IMR-90 (cell line): Measurements from ENCODE around the gene CACNB2. TPM values are rescaled to one million over a fixed set of nuclear protein-coding genes. Genes with fewer than 3 reads are reported as not detected.
A peak's percentile ranks its signal among the peaks of the same experiment; 100 is the strongest.

Source experiments
- ATAC-seq: fragments of 200-7000 bp; cut with Tn5 transposase; 2 replicates; pipeline ENCODE4 v1.9.1; 2020; ENCODE audit warnings: low read depth, mild to moderate bottlenecking, moderate library complexity
- BruUV-seq: library from RNA; stranded (reverse); fragments of 400-500 nt; replicated peaks from 2 replicates; lab custom pipeline; 2021; lab: Mats Ljungman, UMichigan
- CTCF ChIA-PET: fragments of 300-600 bp; formaldehyde crosslinking; extraction: SDS; loops from one replicate; lab custom pipeline; 2021; ENCODE audit warnings: antibody characterized with exemption; lab: Yijun Ruan, JAX
- POLR2A ChIA-PET: fragments of 300-600 bp; sonication (Branson Sonifier 250); formaldehyde crosslinking; loops from one replicate; lab custom pipeline; 2022; ENCODE audit warnings: antibody characterized with exemption; ENCODE audit not compliant: unreplicated experiment; lab: Charles Lee
- DNase-seq: peaks from one replicate; pipeline ENCODE4 v3.0.0; 2013
- H2AFZ ChIP-seq: replicated peaks from 2 replicates; pipeline ENCODE3; 2013; ENCODE audit warnings: low read length, mild to moderate bottlenecking; ENCODE audit not compliant: poor library complexity
- H2AK5ac ChIP-seq: 2 replicates; pipeline ENCODE4 v1.6.1; 2013; ENCODE audit warnings: low read depth, low read length, inconsistent platforms
- H2AK9ac ChIP-seq: replicated peaks from 2 replicates; pipeline ENCODE3; 2013; ENCODE audit warnings: mild to moderate bottlenecking, low read depth, low read length, moderate library complexity; ENCODE audit not compliant: poor library complexity
- H2BK120ac ChIP-seq: 2 replicates; pipeline ENCODE4 v1.6.1; 2013; ENCODE audit warnings: low read depth, low read length, inconsistent platforms
- H2BK15ac ChIP-seq: 3 replicates; pipeline ENCODE4 v1.6.1; 2013; ENCODE audit warnings: low read depth, low read length, inconsistent platforms
- H2BK20ac ChIP-seq: 2 replicates; pipeline ENCODE4 v1.6.1; 2013; ENCODE audit warnings: low read depth, mild to moderate bottlenecking, inconsistent platforms, low read length, moderate library complexity
- H2BK5ac ChIP-seq: 2 replicates; pipeline ENCODE4 v1.6.1; 2013; ENCODE audit warnings: mild to moderate bottlenecking, low read depth, low read length, inconsistent platforms; ENCODE audit not compliant: poor library complexity, severe bottlenecking
- H3K14ac ChIP-seq: replicated peaks from 2 replicates; pipeline ENCODE4 v1.6.1; 2013; ENCODE audit warnings: low read depth, low read length, inconsistent platforms
- H3K18ac ChIP-seq: 2 replicates; pipeline ENCODE4 v1.6.1; 2013; ENCODE audit warnings: low read depth, low read length, control low read depth
- H3K23ac ChIP-seq: 2 replicates; pipeline ENCODE4 v1.6.1; 2013; ENCODE audit warnings: low read depth, low read length, inconsistent platforms
- H3K27ac ChIP-seq: 2 replicates; pipeline ENCODE4 v1.5.1; 2013; ENCODE audit warnings: mild to moderate bottlenecking, control low read depth, low read length; ENCODE audit not compliant: insufficient read depth
- H3K27me3 ChIP-seq: 2 replicates; pipeline ENCODE4 v1.6.1; 2013; ENCODE audit warnings: low read length; ENCODE audit not compliant: control insufficient read depth, insufficient read depth
- H3K36me3 ChIP-seq: 2 replicates; pipeline ENCODE4 v1.6.1; 2013; ENCODE audit warnings: low read length, mixed read lengths; ENCODE audit not compliant: control insufficient read depth, insufficient read depth
- H3K4ac ChIP-seq: 2 replicates; pipeline ENCODE4 v1.6.1; 2013; ENCODE audit warnings: low read depth, low read length, inconsistent platforms
- H3K4me1 ChIP-seq: 2 replicates; pipeline ENCODE4 v1.6.1; 2013; ENCODE audit warnings: low read length, mixed read lengths; ENCODE audit not compliant: control insufficient read depth, insufficient read depth
- H3K4me2 ChIP-seq: 2 replicates; pipeline ENCODE4 v1.6.1; 2013; ENCODE audit warnings: low read depth, mild to moderate bottlenecking, control low read depth, low read length, moderate library complexity
- H3K4me3 ChIP-seq: 2 replicates; pipeline ENCODE4 v1.5.1; 2013; ENCODE audit warnings: low read depth, mild to moderate bottlenecking, control low read depth, low read length, moderate library complexity; ENCODE audit not compliant: insufficient read depth
- H3K56ac ChIP-seq: 2 replicates; pipeline ENCODE4 v1.6.1; 2013; ENCODE audit warnings: low read length, inconsistent platforms; ENCODE audit not compliant: insufficient read depth; ENCODE audit errors: extremely low read depth
- H3K79me1 ChIP-seq, 2 experiments: 2 replicates each; pipeline ENCODE4 v1.6.1; 2013; ENCODE audit warnings: low read length in 2 of 2, inconsistent platforms in 1 of 2, low read depth in 1 of 2
- H3K9ac ChIP-seq: 2 replicates; pipeline ENCODE4 v1.6.1; 2013; ENCODE audit warnings: low read depth, low read length, control low read depth
- H3K9me1 ChIP-seq: 2 replicates; pipeline ENCODE4 v1.6.1; 2013; ENCODE audit warnings: low read length, inconsistent platforms; ENCODE audit not compliant: insufficient read depth
- H3K9me3 ChIP-seq: 2 replicates; pipeline ENCODE4 v1.6.1; 2013; ENCODE audit warnings: low read length; ENCODE audit not compliant: control insufficient read depth, insufficient read depth
- H4K20me1 ChIP-seq: 2 replicates; pipeline ENCODE4 v1.6.1; 2013; ENCODE audit warnings: low read length, inconsistent platforms; ENCODE audit not compliant: insufficient read depth
- H4K5ac ChIP-seq: 2 replicates; pipeline ENCODE4 v1.6.1; 2013; ENCODE audit warnings: mild to moderate bottlenecking, low read depth, low read length, control low read depth
- H4K8ac ChIP-seq, 2 experiments: 2 replicates each; pipeline ENCODE4 v1.6.1; 2013; ENCODE audit warnings: low read depth in 2 of 2, low read length in 2 of 2, control low read depth in 1 of 2, inconsistent platforms in 1 of 2
- H4K91ac ChIP-seq: 2 replicates; pipeline ENCODE4 v1.6.1; 2013; ENCODE audit warnings: low read depth, low read length, inconsistent platforms; ENCODE audit not compliant: insufficient read depth
- BHLHE40 ChIP-seq: fragments of 150-350 bp; IDR thresholded peaks from 2 replicates; pipeline ENCODE4 v1.6.1; 2016; ENCODE audit warnings: mild to moderate bottlenecking, low read depth, low read length
- CEBPB ChIP-seq: IDR thresholded peaks from 2 replicates; pipeline ENCODE4 v1.6.1; 2012; ENCODE audit warnings: low read depth, low read length, improper control_type of control experiment
- CHD1 ChIP-seq: IDR thresholded peaks from 2 replicates; pipeline ENCODE4 v1.6.1; 2012; ENCODE audit warnings: low read depth, low read length, improper control_type of control experiment
- FOS ChIP-seq: fragments of 150-350 bp; IDR thresholded peaks from 2 replicates; pipeline ENCODE4 v1.6.1; 2016; ENCODE audit warnings: low read depth, low read length
- NFE2L2 ChIP-seq: fragments of 150-350 bp; IDR thresholded peaks from 2 replicates; pipeline ENCODE4 v1.6.1; 2016; ENCODE audit warnings: low read depth, mild to moderate bottlenecking, low read length
- RCOR1 ChIP-seq: IDR thresholded peaks from 2 replicates; pipeline ENCODE4 v1.6.1; 2012; ENCODE audit warnings: mild to moderate bottlenecking, low read length, improper control_type of control experiment; ENCODE audit not compliant: insufficient replicate concordance
- SMC3 ChIP-seq: fragments of 150-350 bp; IDR thresholded peaks from 2 replicates; pipeline ENCODE4 v1.6.1; 2016; ENCODE audit warnings: low read depth, mild to moderate bottlenecking, antibody characterized with exemption, low read length, moderate library complexity
- dilution Hi-C: fragments of 300-500 bp; cut with HindIII; formaldehyde crosslinking; loops from one replicate; pipeline ENCODE4 v1.14.3; 2018; ENCODE audit warnings: low sequenced_read_pairs; ENCODE audit not compliant: unreplicated experiment
- in situ Hi-C: fragments of 300-500 bp; cut with MboI; formaldehyde crosslinking; loops from 3 replicates; pipeline ENCODE4 v1.14.3; 2019; ENCODE audit warnings: low sequenced_read_pairs, inconsistent platforms, mixed read lengths
- intact Hi-C: fragments of 100-400 bp; cut with micrococcal nuclease; formaldehyde crosslinking; loops from 2 replicates; pipeline ENCODE4 v1.10.0; 2022
- polyA plus RNA-seq, 3 experiments: library from polyadenylated mRNA; depleted of rRNA; stranded (reverse); fragments of >200 nt; gene quantifications; 2 replicates each; pipeline ENCODE4 v1.2.3, GENCODE V29; 2012; ENCODE audit warnings: low replicate concordance in 1 of 3
- total RNA-seq: library from RNA; depleted of rRNA; stranded (reverse); fragments of >200 nt; gene quantifications from 2 replicates; pipeline ENCODE4 v1.2.3, GENCODE V29; 2012
- TF ChIP-seq, protein P1 (sequence below): conservative IDR thresholded peaks from 2 replicates; pipeline ENCODE4 v1.5.1; 2012; ENCODE audit warnings: mild to moderate bottlenecking, low read depth, low read length, improper control_type of control experiment
- TF ChIP-seq, protein P2 (sequence below): fragments of 150-350 bp; IDR thresholded peaks from 2 replicates; pipeline ENCODE4 v1.6.1; 2017; ENCODE audit warnings: mild to moderate bottlenecking, antibody characterized with exemption, low read length, low read depth

Gene CACNB2
- total and polyA plus RNA-seq, 2 of the 4 experiments (the other 2 are of a cell fraction), result 0.36 TPM

DNA sequence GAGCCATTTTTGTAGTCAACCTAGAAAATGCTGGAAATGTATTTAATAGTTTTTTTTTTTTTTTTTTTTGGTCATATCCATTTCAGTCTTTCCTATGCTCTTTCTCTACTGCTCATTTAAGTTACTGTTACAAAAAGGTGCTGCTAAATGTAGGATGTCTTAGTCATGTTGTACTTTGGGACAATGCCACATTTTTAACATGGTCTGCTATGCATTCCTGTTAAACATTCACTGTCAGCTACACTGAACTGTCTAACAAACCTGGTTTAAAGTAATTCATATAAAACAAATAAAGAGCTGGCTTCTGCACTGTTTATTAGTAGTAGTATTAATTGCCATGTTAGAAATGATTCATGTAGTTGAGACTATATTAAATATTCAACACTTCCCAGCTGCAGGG lies 402.6 kb downstream of the CACNB2 start:
- H2BK120ac ChIP-seq, result no peak overlapping the region
- peaks cover 10% of the 10 kb centered on the region for H3K36me3 ChIP-seq
- no peaks in the 10 kb centered on the region for H3K27me3 ChIP-seq
- H3K23ac ChIP-seq, result no peak overlapping the region
- H3K4me3 ChIP-seq, result no peak overlapping the region
- H2AFZ ChIP-seq, result no peak overlapping the region
- no peak overlapping the region for H4K5ac ChIP-seq
- ChIA-PET POLR2A (no interaction called here), CTCF (no interaction called here)
- no TSS peak for BruUV-seq
- H3K14ac ChIP-seq, result no peak overlapping the region
- no peaks in the 10 kb centered on the region for H3K79me1 ChIP-seq
- H4K91ac ChIP-seq, result no peak overlapping the region; the same call in 1 of the 2 replicates
- H3K56ac ChIP-seq, result no peak overlapping the region
- H4K20me1 ChIP-seq, result no peaks in the 10 kb centered on the region
- intact Hi-C loops (no loop called here), dilution Hi-C loops (no loop called here), in situ Hi-C loops (no loop called here)
- no peak overlapping the region for H2BK20ac ChIP-seq
- H3K27ac ChIP-seq, result no peak overlapping the region
- no peak overlapping the region; the same call in 1 of the 2 replicates for H3K4me2 ChIP-seq
- no peak overlapping the region for H4K8ac ChIP-seq
- H3K9me1 ChIP-seq, result no peaks in the 10 kb centered on the region; the same call in 1 of the 2 replicates
- peak overlapping the region; percentile 42 for H2BK5ac ChIP-seq
- peak; percentile 86 for DNase-seq
- peak overlapping the region; percentile 43; the same call in 1 of the 2 replicates for H3K18ac ChIP-seq
- peaks cover 4% of the 10 kb centered on the region for H3K4me1 ChIP-seq
- ATAC-seq, result peak; percentile 87
- H2AK5ac ChIP-seq, result no peak overlapping the region
- H2BK15ac ChIP-seq, result no peak overlapping the region
- H3K9ac ChIP-seq, result no peak overlapping the region
- H2AK9ac ChIP-seq, result no peak overlapping the region
- TF ChIP-seq, protein P1, sequence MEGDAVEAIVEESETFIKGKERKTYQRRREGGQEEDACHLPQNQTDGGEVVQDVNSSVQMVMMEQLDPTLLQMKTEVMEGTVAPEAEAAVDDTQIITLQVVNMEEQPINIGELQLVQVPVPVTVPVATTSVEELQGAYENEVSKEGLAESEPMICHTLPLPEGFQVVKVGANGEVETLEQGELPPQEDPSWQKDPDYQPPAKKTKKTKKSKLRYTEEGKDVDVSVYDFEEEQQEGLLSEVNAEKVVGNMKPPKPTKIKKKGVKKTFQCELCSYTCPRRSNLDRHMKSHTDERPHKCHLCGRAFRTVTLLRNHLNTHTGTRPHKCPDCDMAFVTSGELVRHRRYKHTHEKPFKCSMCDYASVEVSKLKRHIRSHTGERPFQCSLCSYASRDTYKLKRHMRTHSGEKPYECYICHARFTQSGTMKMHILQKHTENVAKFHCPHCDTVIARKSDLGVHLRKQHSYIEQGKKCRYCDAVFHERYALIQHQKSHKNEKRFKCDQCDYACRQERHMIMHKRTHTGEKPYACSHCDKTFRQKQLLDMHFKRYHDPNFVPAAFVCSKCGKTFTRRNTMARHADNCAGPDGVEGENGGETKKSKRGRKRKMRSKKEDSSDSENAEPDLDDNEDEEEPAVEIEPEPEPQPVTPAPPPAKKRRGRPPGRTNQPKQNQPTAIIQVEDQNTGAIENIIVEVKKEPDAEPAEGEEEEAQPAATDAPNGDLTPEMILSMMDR, result no peak
- TF ChIP-seq BHLHE40, result no peak
- no peak for TF ChIP-seq NFE2L2
- TF ChIP-seq RCOR1, result no peak
- TF ChIP-seq, protein P2, sequence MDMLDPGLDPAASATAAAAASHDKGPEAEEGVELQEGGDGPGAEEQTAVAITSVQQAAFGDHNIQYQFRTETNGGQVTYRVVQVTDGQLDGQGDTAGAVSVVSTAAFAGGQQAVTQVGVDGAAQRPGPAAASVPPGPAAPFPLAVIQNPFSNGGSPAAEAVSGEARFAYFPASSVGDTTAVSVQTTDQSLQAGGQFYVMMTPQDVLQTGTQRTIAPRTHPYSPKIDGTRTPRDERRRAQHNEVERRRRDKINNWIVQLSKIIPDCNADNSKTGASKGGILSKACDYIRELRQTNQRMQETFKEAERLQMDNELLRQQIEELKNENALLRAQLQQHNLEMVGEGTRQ, result no peak
- no peak for TF ChIP-seq FOS
- TF ChIP-seq CHD1, result no peak
- TF ChIP-seq CEBPB, result no peak
- no peak for TF ChIP-seq SMC3
- H3K9me3 ChIP-seq, result no peaks in the 10 kb centered on the region
- H3K4ac ChIP-seq, result no peak overlapping the region
